ENCODE data around the gene EBLN1.
"Not testable (repeated sequence)": the region's sequence is repeated elsewhere in the genome, so short reads cannot be mapped to it uniquely, and the experiment has no call there.

The EBLN1 gene

GRCh38 chr10:22228167-22228938, 10.5 kb upstream of the EBLN1 start:
- DNase-seq (ENCODE audit: low read depth): no peak

- no peak for DNase-seq (ENCODE audit: low read depth)
These were observed 8.8 kb upstream of the EBLN1 start for GRCh38 chr10:22226599-22226998.

GRCh38 chr10:22222236-22223190, 4.7 kb upstream of the EBLN1 start:
- no peak for DNase-seq (ENCODE audit: low read depth)

GRCh38 chr10:22219308-22219707, 1.5 kb upstream of the EBLN1 start:
- DNase-seq (ENCODE audit: low read depth): no peak

GRCh38 chr10:22218448-22218847, 633 bp upstream of the EBLN1 start:
- no peak for DNase-seq (ENCODE audit: low read depth)

GRCh38 chr10:22217084-22217483, 731 bp downstream of the EBLN1 start:
- not testable (repeated sequence) for DNase-seq (ENCODE audit: low read depth)

- DNase-seq (ENCODE audit: low read depth): no peak
These were observed 7.5 kb downstream of the EBLN1 start for GRCh38 chr10:22210267-22210666.

- DNase-seq (ENCODE audit: low read depth): no peak
These were observed 23.9 kb downstream of the EBLN1 start for GRCh38 chr10:22193945-22194344.

- no peak for DNase-seq (ENCODE audit: low read depth)
These were observed 32.2 kb downstream of the EBLN1 start for GRCh38 chr10:22185586-22185985.

- no peak for DNase-seq (ENCODE audit: low read depth)
These were observed 33.9 kb downstream of the EBLN1 start for GRCh38 chr10:22183771-22184461.

GRCh38 chr10:22180724-22181123, 37.1 kb downstream of the EBLN1 start:
- DNase-seq (ENCODE audit: low read depth): no peak

GRCh38 chr10:22174442-22174841, 43.4 kb downstream of the EBLN1 start:
- DNase-seq (ENCODE audit: low read depth): no peak

- no peak for DNase-seq (ENCODE audit: low read depth)
These were observed 46.7 kb downstream of the EBLN1 start for GRCh38 chr10:22171131-22171530.

- DNase-seq (ENCODE audit: low read depth): no peak
These were observed 47.2 kb downstream of the EBLN1 start for GRCh38 chr10:22170582-22170981.

GRCh38 chr10:22159979-22160378, 57.8 kb downstream of the EBLN1 start:
- no peak for DNase-seq (ENCODE audit: low read depth)

- DNase-seq (ENCODE audit: low read depth): no peak
These were observed 58.6 kb downstream of the EBLN1 start for GRCh38 chr10:22159180-22159579.
